PC-3 (cell line): Measurements from ENCODE around the gene BEND7.

Experiments
- CTCF ChIP-seq: fragments of 300-600 bp; sonication (generic); conservative IDR thresholded peaks from 2 replicates; pipeline ENCODE4 v1.5.1; 2017; ENCODE audit warnings: antibody characterized with exemption, low read depth, mild to moderate bottlenecking, low read length
- EZH2phosphoT487 ChIP-seq: fragments of 300-600 bp; sonication (generic); IDR thresholded peaks from 2 replicates; pipeline ENCODE4 v1.6.1; 2018; ENCODE audit warnings: mild to moderate bottlenecking, antibody characterized with exemption, low read length, borderline replicate concordance

- TF ChIP-seq EZH2phosphoT487 (no peak), CTCF (peak; percentile 31; the same call in 1 of the 2 replicates)
These were observed 43.2 kb downstream of the BEND7 start for GRCh38 chr10:13485623-13486022.
